Lung (tissue), 12 donors: ENCODE measurements around the gene MYH7. TPM values are rescaled to one million over a fixed set of nuclear protein-coding genes. Genes with fewer than 3 reads are reported as not detected.

ENCODE experiments used
- ATAC-seq: fragments of 200-7000 bp; cut with Tn5 transposase; one replicate; pipeline ENCODE4 v1.9.1; 2020; ENCODE audit warnings: moderate number of reproducible peaks; ENCODE audit not compliant: insufficient read depth, low FRiP score
- DNase-seq, 3 donors: peaks; one replicate each; pipeline ENCODE4 v3.0.0-alpha.2; 2013 to 2017
- H3K27ac ChIP-seq, 2 donors: one replicate each; pipeline ENCODE4 v1.5.1; 2013; ENCODE audit warnings: mild to moderate bottlenecking in 2 of 2, moderate library complexity in 2 of 2, control low read depth in 1 of 2, inconsistent platforms in 1 of 2, low read depth in 1 of 2, low read length in 1 of 2
- H3K27me3 ChIP-seq, 3 donors: one replicate each; pipeline ENCODE4 v1.5.1; 2013; ENCODE audit warnings: low read length in 2 of 3; ENCODE audit not compliant: control insufficient read depth in 3 of 3, insufficient read depth in 3 of 3
- H3K36me3 ChIP-seq, 4 donors: one replicate each; pipeline ENCODE4 v1.5.1; 2013; ENCODE audit warnings: low read length in 4 of 4, mild to moderate bottlenecking in 1 of 4, moderate library complexity in 1 of 4; ENCODE audit not compliant: control insufficient read depth in 4 of 4, insufficient read depth in 4 of 4
- H3K4me1 ChIP-seq, 5 donors: one replicate each; pipeline ENCODE4 v1.5.1; 2013; ENCODE audit warnings: low read length in 5 of 5, mild to moderate bottlenecking in 2 of 5, moderate library complexity in 1 of 5; ENCODE audit not compliant: control insufficient read depth in 5 of 5, insufficient read depth in 5 of 5
- H3K4me3 ChIP-seq: one replicate; pipeline ENCODE4 v1.5.1; 2013; ENCODE audit warnings: mild to moderate bottlenecking, control low read depth, moderate library complexity
- H3K9ac ChIP-seq, 2 donors: one replicate each; pipeline ENCODE4 v1.5.1; 2013; ENCODE audit warnings: low read length in 2 of 2, control low read depth in 1 of 2; ENCODE audit not compliant: insufficient read depth in 1 of 2
- H3K9me3 ChIP-seq, 4 donors: one replicate each; pipeline ENCODE4 v1.5.1; 2013; ENCODE audit warnings: low read length in 3 of 4, mild to moderate bottlenecking in 1 of 4, moderate library complexity in 1 of 4; ENCODE audit not compliant: control insufficient read depth in 4 of 4, insufficient read depth in 3 of 4
- WGBS, 2 donors: extraction: QIAGEN DNeasy Blood & Tissue Kit; methylation state at CpG; one replicate each; pipeline ENCODE4 v1.1.7; 2013; 5-methylcytosine and 5-hydroxymethylcytosine counted together
- polyA plus RNA-seq, 2 donors: library from polyadenylated mRNA; stranded (reverse); fragments of 200-250 nt; gene quantifications; one replicate each; pipeline ENCODE4 v1.2.1, GENCODE V29; 2013
- total RNA-seq, 2 donors: library from RNA; depleted of rRNA in 1 of 2; stranded (reverse); fragments of >200 nt in 1 of 2; gene quantifications; one replicate each; pipeline ENCODE4 v1.2.1, GENCODE V29; 2014 to 2021
- TF ChIP-seq, protein P1 (sequence below): IDR thresholded peaks from 2 replicates; pipeline ENCODE4 v1.5.1; 2012; ENCODE audit warnings: mild to moderate bottlenecking; ENCODE audit errors: control extremely low read depth, extremely low read depth
- donor health status: control.
- donor health status: control.
- donor health status: Bipolar disorder and iron deficiency.
- donor health status: healthy.
- donor health status: DM: yes; HTN: yes; CAD: no.

The MYH7 gene
- total and polyA plus RNA-seq, 4 donors: 0.02 to 0.19 (median 0.09) TPM; not detected in 1

DNA sequence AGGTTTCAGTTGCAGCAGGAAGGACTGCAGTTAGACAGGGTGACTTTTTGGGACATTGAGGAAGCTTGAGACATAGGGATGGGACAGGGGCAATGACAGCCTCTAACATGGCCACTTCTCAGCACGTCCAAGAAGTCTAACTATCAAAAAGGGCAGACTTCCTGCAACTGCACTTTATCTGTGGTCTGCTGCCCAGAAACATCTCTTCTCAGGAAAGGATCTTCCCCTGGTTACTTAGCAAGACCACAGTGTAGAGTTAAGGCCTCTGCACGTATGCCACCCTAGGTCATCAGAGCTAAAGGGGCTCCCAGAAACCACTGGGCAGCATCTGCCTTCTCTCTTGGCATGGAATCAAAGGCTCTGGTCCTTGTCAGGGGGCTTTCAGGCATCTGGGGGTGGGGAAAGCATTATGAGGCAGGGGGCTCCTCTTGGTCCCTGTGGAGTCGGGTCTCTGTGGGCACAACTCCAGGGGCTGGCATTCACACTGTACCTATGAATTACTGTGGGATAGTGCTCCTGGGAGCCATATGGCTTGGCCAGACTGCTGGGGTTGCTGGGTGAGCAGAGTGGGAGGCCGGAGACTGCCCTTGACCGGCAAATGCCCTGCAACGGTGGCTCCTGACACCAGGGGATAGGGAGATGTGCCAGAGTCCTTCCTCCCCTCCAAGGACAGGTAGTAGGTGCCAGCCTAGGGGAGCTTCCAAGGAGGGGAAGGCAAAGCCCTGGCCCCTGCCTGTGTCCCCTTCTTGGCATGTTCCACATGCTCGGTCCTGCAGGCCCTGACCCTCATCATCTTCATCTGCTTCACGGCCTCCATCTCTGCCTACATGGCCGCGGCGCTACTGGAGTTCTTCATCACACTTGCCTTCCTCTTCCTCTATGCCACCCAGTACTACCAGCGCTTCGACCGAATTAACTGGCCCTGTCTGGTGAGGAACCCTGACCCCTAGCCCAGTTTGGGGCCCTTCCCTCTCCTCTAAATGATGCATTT lies 57.6 kb downstream of the MYH7 start:
- H3K27me3 ChIP-seq: no peaks in the 10 kb centered on the region
- H3K4me1 ChIP-seq: peaks cover 0 to 12% (median 0%) of the 10 kb centered on the region in 5 donors
- no peak overlapping the region for H3K27ac ChIP-seq
- 80 to 85% methylated on average over 14 of the region's 14 CpGs for WGBS, 2 donors
- no peak overlapping the region for H3K4me3 ChIP-seq
- no peaks in the 10 kb centered on the region for H3K9me3 ChIP-seq
- H3K36me3 ChIP-seq: no peaks in the 10 kb centered on the region
- H3K9ac ChIP-seq: no peak overlapping the region
- DNase-seq: no peak
- ATAC-seq: no peak
- TF ChIP-seq, protein P1, sequence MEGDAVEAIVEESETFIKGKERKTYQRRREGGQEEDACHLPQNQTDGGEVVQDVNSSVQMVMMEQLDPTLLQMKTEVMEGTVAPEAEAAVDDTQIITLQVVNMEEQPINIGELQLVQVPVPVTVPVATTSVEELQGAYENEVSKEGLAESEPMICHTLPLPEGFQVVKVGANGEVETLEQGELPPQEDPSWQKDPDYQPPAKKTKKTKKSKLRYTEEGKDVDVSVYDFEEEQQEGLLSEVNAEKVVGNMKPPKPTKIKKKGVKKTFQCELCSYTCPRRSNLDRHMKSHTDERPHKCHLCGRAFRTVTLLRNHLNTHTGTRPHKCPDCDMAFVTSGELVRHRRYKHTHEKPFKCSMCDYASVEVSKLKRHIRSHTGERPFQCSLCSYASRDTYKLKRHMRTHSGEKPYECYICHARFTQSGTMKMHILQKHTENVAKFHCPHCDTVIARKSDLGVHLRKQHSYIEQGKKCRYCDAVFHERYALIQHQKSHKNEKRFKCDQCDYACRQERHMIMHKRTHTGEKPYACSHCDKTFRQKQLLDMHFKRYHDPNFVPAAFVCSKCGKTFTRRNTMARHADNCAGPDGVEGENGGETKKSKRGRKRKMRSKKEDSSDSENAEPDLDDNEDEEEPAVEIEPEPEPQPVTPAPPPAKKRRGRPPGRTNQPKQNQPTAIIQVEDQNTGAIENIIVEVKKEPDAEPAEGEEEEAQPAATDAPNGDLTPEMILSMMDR: no peak

DNA sequence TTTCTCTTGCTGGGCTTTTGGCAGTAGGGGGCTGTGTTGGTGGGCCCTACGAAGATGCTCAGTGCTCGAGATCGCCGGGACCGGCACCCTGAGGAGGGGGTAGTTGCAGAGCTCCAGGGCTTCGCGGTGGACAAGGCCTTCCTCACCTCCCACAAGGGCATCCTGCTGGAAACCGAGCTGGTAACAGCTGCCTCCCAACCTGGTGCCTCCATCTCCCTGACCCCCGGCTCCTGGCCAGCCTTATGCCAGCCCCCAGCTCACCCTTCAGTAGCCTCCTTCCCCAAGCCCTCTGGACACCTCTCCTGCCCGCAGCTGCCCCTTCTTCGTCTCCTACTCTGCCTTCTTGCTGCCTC lies 58.3 kb downstream of the MYH7 start:
- Histone ChIP-seq H3K4me3 (no peak overlapping the region), H3K9me3 (no peaks in the 10 kb centered on the region), H3K27ac (no peak overlapping the region), H3K27me3 (no peaks in the 10 kb centered on the region), H3K9ac (no peak overlapping the region), H3K36me3 (no peaks in the 10 kb centered on the region), H3K4me1 (peaks cover 0 to 12% (median 0%) of the 10 kb centered on the region in 5 donors)
- DNase-seq (no peak), ATAC-seq (no peak)
- TF ChIP-seq, protein P1: no peak
- WGBS, 2 donors: 59 to 81% methylated on average over 11 of the region's 11 CpGs

DNA sequence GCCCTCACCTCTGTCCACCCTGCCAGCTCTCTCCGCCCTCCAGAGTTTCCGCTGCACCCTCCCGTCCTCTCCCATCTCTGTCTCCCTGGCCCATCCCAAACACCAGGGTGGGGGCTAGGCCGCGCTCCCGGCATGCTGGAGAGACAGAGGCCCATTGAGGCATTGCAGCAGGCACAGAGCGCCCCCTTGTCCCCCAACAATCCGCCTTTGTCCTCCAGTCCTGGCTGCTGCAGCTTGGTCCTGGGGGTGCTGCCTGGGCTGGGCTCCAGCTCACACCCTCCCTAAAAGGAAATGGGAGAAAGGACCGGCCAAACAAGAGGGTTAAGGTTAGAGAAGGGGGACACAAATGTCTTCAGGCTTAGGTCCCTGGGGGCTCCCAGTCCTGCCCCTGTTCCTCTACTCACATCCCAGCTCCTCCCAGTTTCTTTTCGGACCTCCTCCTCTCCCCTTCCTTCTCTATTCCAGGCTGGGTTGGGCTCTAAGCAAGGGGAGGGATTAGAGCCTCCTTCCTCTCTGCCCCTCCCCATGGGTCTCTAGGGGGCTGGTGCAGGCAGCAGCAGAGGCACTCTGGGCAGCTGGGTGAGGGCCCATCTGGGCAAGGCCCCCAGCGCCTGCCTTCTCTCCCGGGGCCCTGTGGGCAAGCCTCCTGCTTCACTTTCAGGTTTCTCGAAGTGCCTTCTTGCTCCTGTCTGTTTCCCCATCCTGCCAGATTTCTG lies 58.8 kb downstream of the MYH7 start, which contains the start of gene CMTM5:
TSS of gene CMTM5 (plus strand) at position 565 of the 716 bp plus-strand sequence. CDS start 206 bp downstream, outside the sequence.
- H3K9ac ChIP-seq: peak within 1 kb of the TSS in 1 of 2 donors; percentile 5

More for the DNA sequence above, 58.8 kb downstream of the MYH7 start, which contains the start of gene CMTM5:
- Histone ChIP-seq H3K9me3 (no peaks in the 10 kb centered on the region), H3K36me3 (no peaks in the 10 kb centered on the region), H3K4me3 (no peak within 1 kb of the TSS), H3K4me1 (peaks cover 0 to 12% (median 0%) of the 10 kb centered on the region in 5 donors), H3K27me3 (no peaks in the 10 kb centered on the region), H3K27ac (no peak within 1 kb of the TSS)
- TF ChIP-seq, protein P1: no peak
- ATAC-seq (no peak), DNase-seq (peak; percentile 44 to 75 (median 61))
- WGBS, 2 donors: 59 to 70% methylated on average over 13 of the region's 13 CpGs
